ENCODE data around the gene PRR5L.

PRR5L gene

GRCh38 chr11:36388071-36388470 is 92.0 kb downstream of the PRR5L start:
- H3K9ac ChIP-seq (ENCODE audit: low read depth, low read length) = no peak overlapping the region
- H3K4me2 ChIP-seq (ENCODE audit: low read length) = no peak overlapping the region
- H3K4me3 ChIP-seq (ENCODE audit: low read length) = no peak overlapping the region
- no peaks in the 10 kb centered on the region for H3K9me3 ChIP-seq (replicated peaks; ENCODE audit: low read length)
- H3K4me1 ChIP-seq (ENCODE audit: control insufficient read depth, insufficient read depth, low read length) = peaks cover 10% of the 10 kb centered on the region
- H3K27me3 ChIP-seq (ENCODE audit: control insufficient read depth, insufficient read depth, low read length) = no peaks in the 10 kb centered on the region
- no peaks in the 10 kb centered on the region for H3K36me3 ChIP-seq (ENCODE audit: insufficient read depth, low read length)

GRCh38 chr11:36388951-36389350 is 92.9 kb downstream of the PRR5L start:
- H3K36me3 ChIP-seq (ENCODE audit: insufficient read depth, low read length) = no peaks in the 10 kb centered on the region
- no peak overlapping the region for H3K9ac ChIP-seq (ENCODE audit: low read depth, low read length)
- H3K4me2 ChIP-seq (ENCODE audit: low read length) = no peak overlapping the region
- no peaks in the 10 kb centered on the region for H3K27me3 ChIP-seq (ENCODE audit: control insufficient read depth, insufficient read depth, low read length)
- no peaks in the 10 kb centered on the region for H3K9me3 ChIP-seq (replicated peaks; ENCODE audit: low read length)
- H3K4me1 ChIP-seq (ENCODE audit: control insufficient read depth, insufficient read depth, low read length) = peaks cover 10% of the 10 kb centered on the region
- H3K4me3 ChIP-seq (ENCODE audit: low read length) = no peak overlapping the region

DNA sequence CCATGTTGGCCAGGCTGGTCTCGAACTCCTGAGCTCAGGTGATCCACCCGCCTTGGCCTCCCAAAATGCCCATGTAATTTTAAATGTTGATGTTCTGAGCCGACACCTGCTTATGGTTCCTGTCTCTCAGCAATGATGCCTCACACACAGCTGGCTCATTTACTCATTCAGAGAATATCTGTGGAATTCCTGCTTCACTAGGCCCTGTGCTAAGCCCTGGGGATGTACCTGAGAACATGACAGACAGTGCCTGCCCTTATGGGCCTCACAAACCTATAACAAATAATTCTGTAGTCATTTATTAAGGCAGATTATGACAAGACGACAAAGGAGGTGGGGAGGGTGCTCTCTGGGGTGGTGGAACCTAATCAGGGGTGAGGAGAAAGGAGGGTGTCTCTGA is 93.7 kb downstream of the PRR5L start:
- H3K36me3 ChIP-seq (ENCODE audit: insufficient read depth, low read length) = no peaks in the 10 kb centered on the region
- H3K4me1 ChIP-seq (ENCODE audit: control insufficient read depth, insufficient read depth, low read length) = peaks cover 8% of the 10 kb centered on the region
- H3K27me3 ChIP-seq (ENCODE audit: control insufficient read depth, insufficient read depth, low read length) = no peaks in the 10 kb centered on the region
- no peak overlapping the region for H3K4me2 ChIP-seq (ENCODE audit: low read length)
- H3K4me3 ChIP-seq (ENCODE audit: low read length) = no peak overlapping the region
- H3K9me3 ChIP-seq (replicated peaks; ENCODE audit: low read length) = no peaks in the 10 kb centered on the region
- H3K9ac ChIP-seq (ENCODE audit: low read depth, low read length) = no peak overlapping the region

DNA sequence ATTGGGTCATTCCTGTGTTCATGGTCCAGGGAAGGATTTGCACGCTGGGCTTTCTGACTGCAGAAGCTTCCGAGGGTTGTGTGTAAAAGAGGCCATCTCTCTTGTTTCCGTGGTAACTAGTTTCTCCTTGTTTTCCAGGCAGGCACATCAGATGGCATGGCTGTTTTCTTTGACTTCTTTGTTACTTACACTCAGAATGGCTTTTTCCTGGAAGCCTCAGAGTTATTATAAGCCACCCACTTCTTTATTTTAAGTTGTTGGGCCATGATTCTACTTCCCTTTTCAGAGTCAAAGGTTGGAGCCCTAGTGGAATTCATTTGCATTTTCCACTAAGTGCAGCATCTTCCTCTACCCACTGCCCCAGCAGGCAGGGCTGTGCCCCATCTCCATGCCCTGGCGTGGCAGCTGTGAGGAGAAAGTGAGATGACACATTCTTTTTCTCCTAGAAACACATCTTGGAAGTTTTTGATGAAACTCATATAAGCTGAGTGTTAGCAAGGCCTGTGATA is 94.9 kb downstream of the PRR5L start:
- Histone ChIP-seq H3K9ac (ENCODE audit: low read depth, low read length) (no peak overlapping the region), H3K9me3 (replicated peaks; ENCODE audit: low read length) (no peaks in the 10 kb centered on the region), H3K27me3 (ENCODE audit: control insufficient read depth, insufficient read depth, low read length) (no peaks in the 10 kb centered on the region), H3K36me3 (ENCODE audit: insufficient read depth, low read length) (no peaks in the 10 kb centered on the region), H3K4me1 (ENCODE audit: control insufficient read depth, insufficient read depth, low read length) (no peaks in the 10 kb centered on the region), H3K4me2 (ENCODE audit: low read length) (no peak overlapping the region), H3K4me3 (ENCODE audit: low read length) (no peak overlapping the region)

- Histone ChIP-seq H3K4me1 (ENCODE audit: control insufficient read depth, insufficient read depth, low read length) (no peaks in the 10 kb centered on the region), H3K36me3 (ENCODE audit: insufficient read depth, low read length) (no peaks in the 10 kb centered on the region), H3K9ac (ENCODE audit: low read depth, low read length) (no peak overlapping the region), H3K27me3 (ENCODE audit: control insufficient read depth, insufficient read depth, low read length) (no peaks in the 10 kb centered on the region), H3K4me3 (ENCODE audit: low read length) (no peak overlapping the region), H3K4me2 (ENCODE audit: low read length) (no peak overlapping the region), H3K9me3 (replicated peaks; ENCODE audit: low read length) (no peaks in the 10 kb centered on the region)
Measured at GRCh38 chr11:36392196-36392595, 96.1 kb downstream of the PRR5L start.

GRCh38 chr11:36394056-36394455 is 98.0 kb downstream of the PRR5L start:
- Histone ChIP-seq H3K4me1 (ENCODE audit: control insufficient read depth, insufficient read depth, low read length) (no peaks in the 10 kb centered on the region), H3K9ac (ENCODE audit: low read depth, low read length) (no peak overlapping the region), H3K36me3 (ENCODE audit: insufficient read depth, low read length) (no peaks in the 10 kb centered on the region), H3K4me2 (ENCODE audit: low read length) (no peak overlapping the region), H3K9me3 (replicated peaks; ENCODE audit: low read length) (no peaks in the 10 kb centered on the region), H3K27me3 (ENCODE audit: control insufficient read depth, insufficient read depth, low read length) (no peaks in the 10 kb centered on the region), H3K4me3 (ENCODE audit: low read length) (no peak overlapping the region)

DNA sequence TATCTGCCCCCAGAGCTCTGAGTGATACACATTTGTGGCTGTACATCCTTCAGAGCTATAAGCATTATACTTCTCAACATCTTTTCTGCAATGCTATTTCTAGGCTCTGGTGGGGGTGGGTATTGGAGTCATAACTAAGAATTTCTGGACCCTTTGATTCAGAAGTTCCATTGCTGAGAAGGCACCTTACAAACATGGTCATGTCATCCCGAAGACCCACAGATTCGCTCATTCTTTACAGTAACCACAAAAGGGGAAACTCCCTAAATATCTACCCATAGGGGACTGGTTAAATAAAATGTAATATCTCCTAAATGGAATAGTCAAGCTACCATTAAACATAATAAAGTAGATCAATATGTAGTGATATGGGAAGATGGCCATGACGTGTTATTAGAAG is 98.8 kb downstream of the PRR5L start:
- Histone ChIP-seq H3K36me3 (ENCODE audit: insufficient read depth, low read length) (no peaks in the 10 kb centered on the region), H3K9me3 (replicated peaks; ENCODE audit: low read length) (no peaks in the 10 kb centered on the region), H3K9ac (ENCODE audit: low read depth, low read length) (no peak overlapping the region), H3K4me3 (ENCODE audit: low read length) (no peak overlapping the region), H3K4me1 (ENCODE audit: control insufficient read depth, insufficient read depth, low read length) (no peaks in the 10 kb centered on the region), H3K4me2 (ENCODE audit: low read length) (no peak overlapping the region), H3K27me3 (ENCODE audit: control insufficient read depth, insufficient read depth, low read length) (no peaks in the 10 kb centered on the region)

GRCh38 chr11:36395978-36396736 is 100.1 kb downstream of the PRR5L start:
- Histone ChIP-seq H3K27me3 (ENCODE audit: control insufficient read depth, insufficient read depth, low read length) (no peaks in the 10 kb centered on the region), H3K9ac (ENCODE audit: low read depth, low read length) (no peak overlapping the region), H3K36me3 (ENCODE audit: insufficient read depth, low read length) (no peaks in the 10 kb centered on the region), H3K4me1 (ENCODE audit: control insufficient read depth, insufficient read depth, low read length) (no peaks in the 10 kb centered on the region), H3K4me3 (ENCODE audit: low read length) (no peak overlapping the region), H3K9me3 (replicated peaks; ENCODE audit: low read length) (no peaks in the 10 kb centered on the region), H3K4me2 (ENCODE audit: low read length) (no peak overlapping the region)

- no peaks in the 10 kb centered on the region for H3K9me3 ChIP-seq (replicated peaks; ENCODE audit: low read length)
- no peaks in the 10 kb centered on the region for H3K4me1 ChIP-seq (ENCODE audit: control insufficient read depth, insufficient read depth, low read length)
- H3K27me3 ChIP-seq (ENCODE audit: control insufficient read depth, insufficient read depth, low read length) = no peaks in the 10 kb centered on the region
- no peaks in the 10 kb centered on the region for H3K36me3 ChIP-seq (ENCODE audit: insufficient read depth, low read length)
- no peak overlapping the region for H3K4me2 ChIP-seq (ENCODE audit: low read length)
- H3K4me3 ChIP-seq (ENCODE audit: low read length) = no peak overlapping the region
- H3K9ac ChIP-seq (ENCODE audit: low read depth, low read length) = no peak overlapping the region
Measured at GRCh38 chr11:36398231-36398953, 102.3 kb downstream of the PRR5L start.

DNA sequence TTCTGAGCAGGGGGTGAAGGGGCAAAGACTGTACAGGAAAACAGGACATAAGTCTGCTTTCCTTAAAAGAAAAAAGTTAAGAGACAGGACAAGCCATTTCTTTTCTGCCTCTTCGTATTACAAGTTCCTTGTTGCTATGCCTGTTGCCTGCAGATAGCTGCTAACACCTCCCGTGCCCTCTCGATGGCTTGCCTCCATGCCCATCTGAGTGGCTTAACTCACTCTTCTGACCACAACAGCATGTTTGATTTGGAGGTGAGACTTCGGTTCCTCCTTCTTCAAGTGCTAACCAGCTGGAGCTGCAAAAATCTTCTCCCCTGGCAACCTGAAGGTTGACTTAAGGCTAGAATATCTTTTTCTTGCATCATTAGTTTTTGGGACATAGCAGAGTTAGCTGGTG is 103.1 kb downstream of the PRR5L start:
- H3K9ac ChIP-seq (ENCODE audit: low read depth, low read length) = no peak overlapping the region
- no peaks in the 10 kb centered on the region for H3K36me3 ChIP-seq (ENCODE audit: insufficient read depth, low read length)
- H3K4me1 ChIP-seq (ENCODE audit: control insufficient read depth, insufficient read depth, low read length) = no peaks in the 10 kb centered on the region
- no peak overlapping the region for H3K4me3 ChIP-seq (ENCODE audit: low read length)
- no peak overlapping the region for H3K4me2 ChIP-seq (ENCODE audit: low read length)
- no peaks in the 10 kb centered on the region for H3K27me3 ChIP-seq (ENCODE audit: control insufficient read depth, insufficient read depth, low read length)
- no peaks in the 10 kb centered on the region for H3K9me3 ChIP-seq (replicated peaks; ENCODE audit: low read length)

- H3K9me3 ChIP-seq (replicated peaks; ENCODE audit: low read length) = no peaks in the 10 kb centered on the region
- H3K4me2 ChIP-seq (ENCODE audit: low read length) = no peak overlapping the region
- no peaks in the 10 kb centered on the region for H3K4me1 ChIP-seq (ENCODE audit: control insufficient read depth, insufficient read depth, low read length)
- no peak overlapping the region for H3K9ac ChIP-seq (ENCODE audit: low read depth, low read length)
- H3K27me3 ChIP-seq (ENCODE audit: control insufficient read depth, insufficient read depth, low read length) = no peaks in the 10 kb centered on the region
- H3K4me3 ChIP-seq (ENCODE audit: low read length) = no peak overlapping the region
- H3K36me3 ChIP-seq (ENCODE audit: insufficient read depth, low read length) = no peaks in the 10 kb centered on the region
Measured at GRCh38 chr11:36399745-36400144, 103.7 kb downstream of the PRR5L start.

All from skeletal muscle satellite cell (primary cell).